Aorta (tissue), 5 donors: ENCODE results near the gene HOXB8. TPM values are rescaled to one million over a fixed set of nuclear protein-coding genes. Genes with fewer than 3 reads are reported as not detected.

Source experiments
- ATAC-seq: fragments of 200-7000 bp; cut with Tn5 transposase; one replicate; pipeline ENCODE4 v1.9.1; 2022; ENCODE audit warnings: moderate library complexity; ENCODE audit not compliant: low FRiP score
- DNase-seq, 2 donors: peaks; one replicate each; pipeline ENCODE4 v3.0.0-alpha.2; 2020
- H3K27ac ChIP-seq, 2 donors: one replicate each; pipeline ENCODE4 v1.5.1; 2013; ENCODE audit warnings: low read length in 2 of 2, mild to moderate bottlenecking in 2 of 2, moderate library complexity in 2 of 2, control low read depth in 1 of 2, inconsistent platforms in 1 of 2, low read depth in 1 of 2
- H3K27me3 ChIP-seq, 2 donors: one replicate each; pipeline ENCODE4 v1.6.1; 2013; ENCODE audit warnings: control low read depth in 1 of 2, low read length in 1 of 2, mild to moderate bottlenecking in 1 of 2, moderate library complexity in 1 of 2; ENCODE audit not compliant: insufficient read depth in 2 of 2, control insufficient read depth in 1 of 2
- H3K36me3 ChIP-seq, 2 donors: one replicate each; pipeline ENCODE4 v1.6.1; 2013; ENCODE audit warnings: control low read depth in 1 of 2, low read length in 1 of 2, mild to moderate bottlenecking in 1 of 2; ENCODE audit not compliant: insufficient read depth in 2 of 2, control insufficient read depth in 1 of 2
- H3K4me1 ChIP-seq, 2 donors: one replicate each; pipeline ENCODE4 v1.6.1; 2013; ENCODE audit warnings: low read length in 2 of 2, control low read depth in 1 of 2, mild to moderate bottlenecking in 1 of 2, moderate library complexity in 1 of 2; ENCODE audit not compliant: insufficient read depth in 2 of 2, control insufficient read depth in 1 of 2
- H3K4me3 ChIP-seq, 2 donors: one replicate each; pipeline ENCODE4 v1.5.1; 2013; ENCODE audit warnings: low read length in 2 of 2, control low read depth in 1 of 2, mild to moderate bottlenecking in 1 of 2
- H3K9me3 ChIP-seq: one replicate; pipeline ENCODE4 v1.6.1; 2013; ENCODE audit warnings: mild to moderate bottlenecking, low read length; ENCODE audit not compliant: control insufficient read depth
- WGBS, 2 donors: extraction: QIAGEN DNeasy Blood & Tissue Kit; methylation state at CpG; one replicate each; pipeline ENCODE4 v1.1.7; 2013; 5-methylcytosine and 5-hydroxymethylcytosine counted together
- intact Hi-C, 2 donors: fragments of 100-400 bp; cut with DNase I; formaldehyde crosslinking; loops; one replicate each; pipeline versions ENCODE4 v1.14.2 to v1.15.0; 2022
- polyA plus RNA-seq, 2 donors: library from polyadenylated mRNA; stranded (reverse); fragments of 200-250 nt; gene quantifications; one replicate each; pipeline ENCODE4 v1.2.3, GENCODE V29; 2013
- total RNA-seq, 2 donors: library from RNA; stranded (reverse); fragmentation: NEBNext Ultra II Directional; extraction: Animal tissue kit (Norgen Biotek cat#: 25700); gene quantifications; one replicate each; pipeline ENCODE4 v1.2.1, GENCODE V29; 2021
- donor health status: healthy with polysubstance abuse.
- donor health status: Bipolar disorder and iron deficiency.
- donor health status: DM: no; HTN: no; CAD: no.
- donor health status: DM: no; HTN: no; CAD: no.
- donor health status: DM: yes; HTN: yes; CAD: no.

HOXB8 gene
- total and polyA plus RNA-seq, 4 donors, result 0.31 to 1.9 (median 1.0) TPM; not detected in 1

DNA sequence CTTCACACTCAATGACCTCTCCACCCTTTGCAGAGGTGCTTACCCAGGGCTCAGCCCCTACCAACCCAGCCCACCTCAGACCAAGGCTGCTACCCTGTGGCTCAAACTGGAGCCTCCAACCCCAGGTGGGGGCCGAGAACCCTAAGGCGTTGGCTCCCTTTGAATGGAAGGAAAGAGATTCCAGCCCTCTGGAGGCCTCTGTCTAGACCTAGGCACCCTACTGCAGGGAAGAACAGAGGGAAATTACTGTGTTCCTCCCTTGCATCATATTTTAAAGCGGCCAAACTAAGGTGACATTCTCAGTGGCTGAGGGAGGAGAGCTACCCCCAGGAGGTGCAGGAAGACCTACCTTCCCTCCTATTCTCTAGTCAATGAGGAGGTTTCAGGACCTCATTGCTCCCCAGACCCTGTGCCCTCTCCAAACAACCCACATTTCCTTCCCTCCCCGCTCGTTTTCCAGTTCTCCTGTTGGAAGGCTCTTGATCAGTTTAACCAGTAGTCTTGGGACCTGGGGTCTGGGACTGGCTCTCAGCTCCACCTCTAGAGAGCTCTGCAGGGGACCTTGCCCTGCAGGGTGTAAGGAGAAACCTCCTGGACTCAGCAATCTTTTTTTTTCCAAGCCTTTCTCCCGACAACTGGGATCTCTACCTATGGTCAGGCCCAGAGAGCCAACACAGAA lies 5.5 kb upstream of the HOXB8 start:
- Histone ChIP-seq H3K36me3 (no peaks in the 10 kb centered on the region), H3K27me3 (no peaks in the 10 kb centered on the region), H3K27ac (no peak overlapping the region), H3K9me3 (no peaks in the 10 kb centered on the region), H3K4me3 (no peak overlapping the region), H3K4me1 (no peaks in the 10 kb centered on the region)
- no peak for DNase-seq
- ATAC-seq, result no peak
- intact Hi-C loops, result loop anchor here in 1 of 2 donors (5.0 kb wide), 1 partner anchor 288 kb away; no protein-coding TSS in a partner anchor
- WGBS, 2 donors, result 77 to 92% methylated on average over 6 of the region's 6 CpGs

DNA sequence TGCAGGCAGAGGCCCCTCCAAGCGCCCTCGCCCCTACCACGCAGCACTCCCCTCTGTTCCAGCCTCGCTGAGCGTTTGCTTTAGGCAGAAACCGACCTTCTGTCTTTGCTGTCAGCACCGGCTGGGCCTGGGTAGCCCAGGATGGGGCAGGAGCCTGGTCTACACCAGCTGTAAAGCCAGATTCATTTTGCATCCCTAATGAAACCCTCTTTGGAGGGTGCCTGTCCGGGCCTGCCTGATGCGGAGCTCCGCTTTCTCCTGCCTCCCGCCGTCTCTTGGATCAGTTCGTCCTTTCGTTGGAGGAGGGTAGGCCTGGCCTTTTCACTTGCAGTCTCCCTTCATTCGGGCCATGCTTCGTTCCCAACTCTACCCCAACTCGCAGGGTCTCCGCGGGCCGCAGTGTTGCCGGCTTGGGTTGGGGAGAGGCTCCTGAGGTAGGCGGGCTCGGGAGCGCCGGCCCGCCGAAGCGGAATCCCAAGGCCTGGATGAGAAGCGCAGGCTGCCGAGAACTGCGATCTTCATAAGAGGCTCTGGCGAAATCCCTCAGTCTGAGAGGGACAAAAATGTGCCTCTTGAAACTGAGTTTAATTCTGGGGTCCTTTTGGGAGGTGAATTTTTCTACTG lies 4.8 kb upstream of the HOXB8 start:
- Histone ChIP-seq H3K4me3 (no peak overlapping the region), H3K4me1 (no peaks in the 10 kb centered on the region), H3K9me3 (no peaks in the 10 kb centered on the region), H3K27me3 (no peaks in the 10 kb centered on the region), H3K36me3 (no peaks in the 10 kb centered on the region), H3K27ac (no peak overlapping the region)
- no peak for DNase-seq
- intact Hi-C loops, result loop anchor here (5.0 kb wide), 3 partner anchors 268 to 288 kb away; no protein-coding TSS in a partner anchor
- ATAC-seq, result no peak
- 64 to 78% methylated on average over 32 of the region's 32 CpGs for WGBS, 2 donors

DNA sequence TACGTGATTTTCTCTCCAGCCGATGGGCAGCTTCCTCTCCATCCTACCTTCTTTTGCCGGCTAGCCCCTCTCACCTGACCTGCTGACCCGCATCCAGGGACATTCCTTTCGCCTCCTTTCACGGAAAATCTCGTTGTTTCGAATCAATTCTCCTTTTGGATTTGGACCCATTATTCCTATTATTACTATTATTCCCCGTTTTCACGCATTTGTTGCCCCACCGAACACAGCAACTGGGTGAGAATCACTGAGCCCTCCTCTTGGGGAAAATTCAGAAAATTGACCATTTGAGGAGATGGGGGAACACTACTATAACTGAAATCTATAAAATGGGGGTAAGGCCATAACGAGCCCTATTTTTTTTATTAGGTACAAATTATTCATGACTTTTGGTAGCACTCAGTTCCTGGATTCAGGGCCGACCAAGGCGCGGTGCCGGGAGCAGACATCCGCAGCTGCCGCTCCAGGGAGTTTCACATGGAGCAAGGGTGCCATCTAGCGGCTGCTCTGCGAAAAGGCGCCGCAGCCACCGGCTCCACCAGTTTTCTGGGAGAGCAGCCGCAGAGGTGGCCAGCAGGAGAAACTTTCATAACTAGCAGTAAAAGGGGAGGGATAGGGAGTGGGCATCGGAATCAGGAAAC lies 3.3 kb upstream of the HOXB8 start:
- 6 to 7% methylated on average over 25 of the region's 25 CpGs for WGBS, 2 donors
- DNase-seq (peak; percentile 90 to 96), ATAC-seq (peak; percentile 92)
- Histone ChIP-seq H3K4me3 (no peak overlapping the region), H3K36me3 (no peaks in the 10 kb centered on the region), H3K27ac (no peak overlapping the region), H3K9me3 (no peaks in the 10 kb centered on the region), H3K4me1 (no peaks in the 10 kb centered on the region), H3K27me3 (no peaks in the 10 kb centered on the region)
- intact Hi-C loops, result loop anchor here (5.0 kb wide), 2 partner anchors 266 to 281 kb away; no protein-coding TSS in a partner anchor

DNA sequence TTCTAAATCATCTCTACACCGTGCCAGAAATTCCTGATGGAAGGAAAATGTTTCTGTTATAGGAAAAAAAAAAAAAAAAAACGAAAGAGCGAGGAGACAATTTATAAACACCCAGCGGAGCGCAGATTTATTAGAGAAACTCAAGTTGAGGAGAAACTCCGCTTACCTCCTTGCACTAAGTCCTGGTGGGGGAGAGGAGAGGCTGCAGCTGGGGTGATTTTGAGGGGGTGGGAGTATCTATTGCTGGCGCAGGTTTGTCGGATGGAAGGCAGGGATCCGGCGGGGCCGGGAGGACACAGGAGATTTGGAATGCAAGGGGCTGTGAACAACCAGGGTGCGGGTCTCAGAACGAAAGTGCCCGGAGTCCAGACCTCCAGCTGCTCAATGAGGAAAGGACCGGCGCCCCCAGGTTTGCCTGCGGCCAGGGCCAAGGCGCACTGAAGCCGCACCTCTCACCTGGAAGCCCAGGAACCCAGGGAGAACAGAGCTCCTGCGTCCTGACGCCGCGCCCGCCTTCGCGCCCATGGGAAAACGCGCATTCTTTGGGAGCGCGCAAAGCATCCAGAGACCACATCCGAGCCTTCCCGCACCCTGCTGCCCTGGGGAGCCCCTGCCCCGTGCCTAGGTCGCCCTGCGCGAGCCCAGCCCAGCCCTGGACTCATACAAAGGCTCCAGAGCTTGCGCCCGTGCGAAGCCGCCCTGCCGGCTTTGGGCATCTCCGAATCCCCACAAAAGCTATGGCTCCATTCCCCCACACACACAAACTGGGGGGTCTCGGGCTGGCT lies 2.6 kb upstream of the HOXB8 start:
- H3K9me3 ChIP-seq, result no peaks in the 10 kb centered on the region
- intact Hi-C loops, result loop anchor here (5.0 kb wide), 2 partner anchors 265 to 280 kb away; no protein-coding TSS in a partner anchor
- ATAC-seq (no peak), DNase-seq (peak in 1 of 2 donors; percentile 70)
- H3K4me1 ChIP-seq, result no peaks in the 10 kb centered on the region
- WGBS, 2 donors, result 12 to 14% methylated on average over 37 to 43 of the region's 43 CpGs
- no peak overlapping the region for H3K4me3 ChIP-seq
- no peaks in the 10 kb centered on the region for H3K27me3 ChIP-seq
- H3K36me3 ChIP-seq, result no peaks in the 10 kb centered on the region
- no peak overlapping the region for H3K27ac ChIP-seq

DNA sequence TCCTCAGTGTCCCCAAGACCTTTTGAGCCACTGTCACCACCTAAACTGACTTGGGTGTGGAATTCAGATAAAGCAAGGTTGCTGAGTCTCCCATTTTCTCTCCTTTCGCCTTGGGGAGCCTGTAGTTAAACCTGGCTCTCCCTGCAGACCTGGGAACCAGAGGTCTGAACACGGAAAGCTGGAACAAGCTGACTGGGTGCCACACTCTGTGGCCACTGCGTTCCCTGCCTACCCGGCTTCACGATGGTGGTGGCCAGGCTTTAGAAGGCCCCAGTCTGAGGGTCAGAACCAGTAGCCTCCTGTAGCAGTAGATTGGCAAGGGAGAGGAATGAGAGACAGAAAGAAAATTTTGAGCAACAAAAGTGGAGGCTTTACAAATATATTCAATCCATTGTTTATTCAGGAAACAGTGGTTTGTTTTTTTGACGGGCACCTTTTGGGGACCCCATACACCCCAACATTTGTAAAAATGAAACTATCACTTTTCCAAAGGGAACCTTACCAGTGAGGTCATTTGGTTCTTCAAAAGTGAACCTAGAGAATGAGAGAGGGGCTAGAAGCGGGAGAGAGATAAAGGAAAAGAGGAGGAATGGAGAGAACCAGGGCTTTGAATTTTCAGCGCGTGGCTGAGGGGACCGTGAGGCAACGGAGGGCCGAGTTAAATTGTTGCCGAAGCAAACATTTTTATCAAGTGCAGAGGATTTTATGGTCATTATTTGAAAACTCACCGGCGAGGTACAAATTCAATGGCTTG lies 1.8 kb upstream of the HOXB8 start:
- no peaks in the 10 kb centered on the region for H3K27me3 ChIP-seq
- no peak for DNase-seq
- no peaks in the 10 kb centered on the region for H3K36me3 ChIP-seq
- H3K9me3 ChIP-seq, result no peaks in the 10 kb centered on the region
- H3K27ac ChIP-seq, result no peak overlapping the region
- H3K4me1 ChIP-seq, result no peaks in the 10 kb centered on the region
- no peak overlapping the region for H3K4me3 ChIP-seq
- intact Hi-C loops, result loop anchor here (5.0 kb wide), 2 partner anchors 265 to 280 kb away; no protein-coding TSS in a partner anchor
- 53 to 62% methylated on average over 15 of the region's 15 CpGs for WGBS, 2 donors
- ATAC-seq, result no peak

DNA sequence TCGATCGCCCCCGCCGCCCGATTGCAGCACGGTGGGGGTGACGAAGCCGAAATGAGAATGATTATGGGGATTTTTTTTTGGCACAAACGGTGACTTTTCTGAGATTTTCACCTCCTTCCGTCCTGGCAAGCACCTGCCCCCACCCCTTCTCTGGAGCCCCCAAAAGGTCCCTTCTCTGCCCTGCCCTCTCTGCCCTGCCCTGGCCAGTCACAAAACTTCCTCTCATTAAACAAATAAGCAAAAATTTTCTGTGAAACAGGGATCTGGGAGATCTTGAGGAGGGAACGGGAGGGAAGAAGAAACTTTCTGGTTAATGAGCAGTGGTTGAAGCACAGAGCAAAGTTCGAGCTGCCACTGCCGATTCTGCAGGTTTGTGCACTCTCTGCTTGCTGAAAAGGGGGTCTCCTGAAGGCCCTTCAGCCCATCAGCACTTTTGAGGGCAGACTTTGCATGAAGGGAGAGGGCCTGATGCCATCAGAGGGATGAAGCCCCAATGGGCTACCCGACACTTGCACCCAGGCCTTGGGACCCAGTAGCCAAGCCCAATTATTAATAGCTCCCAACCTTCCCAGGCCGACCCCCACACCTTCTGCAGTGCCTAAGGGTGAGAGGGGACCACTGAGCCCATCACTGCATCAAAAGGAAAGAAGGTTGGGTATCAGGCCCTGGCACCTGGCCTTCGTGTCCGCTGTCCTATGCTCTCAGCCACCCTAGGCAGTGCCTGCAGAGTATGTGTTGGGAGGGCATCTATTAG lies 1.0 kb upstream of the HOXB8 start:
- Histone ChIP-seq H3K4me1 (no peaks in the 10 kb centered on the region), H3K36me3 (no peaks in the 10 kb centered on the region), H3K9me3 (no peaks in the 10 kb centered on the region), H3K27me3 (no peaks in the 10 kb centered on the region), H3K27ac (no peak overlapping the region), H3K4me3 (no peak overlapping the region)
- intact Hi-C loops, result loop anchor here (5.0 kb wide), 2 partner anchors 264 to 279 kb away; no protein-coding TSS in a partner anchor
- no peak for DNase-seq
- 58 to 84% methylated on average over 17 of the region's 17 CpGs for WGBS, 2 donors
- no peak for ATAC-seq

DNA sequence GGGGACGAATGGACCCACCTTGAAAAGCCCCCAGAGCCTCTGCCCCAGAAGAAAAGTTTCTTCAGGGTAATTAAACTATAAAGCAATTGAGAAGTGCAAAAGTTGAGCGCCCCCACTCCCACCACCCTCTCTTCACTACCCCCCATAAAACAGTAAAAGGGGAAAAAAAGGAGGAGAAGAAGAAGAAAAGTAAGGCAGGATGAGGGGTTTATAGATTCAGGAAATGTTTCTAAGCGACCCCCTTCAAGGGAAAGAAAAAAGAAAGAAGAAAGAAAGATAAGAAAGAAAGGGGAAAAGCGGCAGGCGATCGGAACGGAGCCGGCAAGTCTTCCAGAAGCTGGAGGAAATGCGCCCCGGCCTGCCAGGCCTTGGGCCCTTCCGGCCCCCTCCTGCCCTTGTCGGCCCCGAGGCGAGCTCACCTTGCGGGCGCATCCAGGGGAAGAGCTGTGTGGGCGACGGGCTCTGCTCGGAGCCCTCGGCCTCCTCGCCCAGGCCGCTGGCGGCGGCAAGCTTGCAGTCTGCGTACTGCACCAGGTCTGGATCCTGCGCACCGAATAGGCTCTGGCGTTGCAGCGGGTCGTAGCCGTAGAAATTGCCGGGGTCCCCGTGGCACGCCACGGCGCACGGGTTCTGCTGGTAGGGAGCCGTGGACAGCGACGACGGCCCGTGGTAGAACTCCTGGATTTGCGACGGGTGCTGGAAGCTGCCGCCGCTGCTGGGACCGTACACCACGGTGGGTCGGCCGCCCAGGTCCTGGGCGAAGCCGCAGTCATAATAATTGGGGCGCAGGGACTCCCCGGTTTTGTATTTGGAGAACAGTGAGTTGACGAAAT lies 1.0 kb downstream of the HOXB8 start:
- no peaks in the 10 kb centered on the region for H3K4me1 ChIP-seq

More for the DNA sequence above, 1.0 kb downstream of the HOXB8 start:
- no peak overlapping the region for H3K27ac ChIP-seq
- H3K4me3 ChIP-seq, result no peak overlapping the region
- intact Hi-C loops, result no loop called here
- H3K36me3 ChIP-seq, result no peaks in the 10 kb centered on the region
- DNase-seq (peak in 1 of 2 donors; percentile 77), ATAC-seq (no peak)
- no peaks in the 10 kb centered on the region for H3K9me3 ChIP-seq
- no peaks in the 10 kb centered on the region for H3K27me3 ChIP-seq
- 26 to 32% methylated on average over 55 of the region's 55 CpGs for WGBS, 2 donors
